Heart left ventricle (tissue), 16 donors: ENCODE results near the gene UACA. TPM values are rescaled to one million over a fixed set of nuclear protein-coding genes. Genes with fewer than 3 reads are reported as not detected.

ENCODE experiments used
- ATAC-seq, 4 donors: fragments of 200-7000 bp; cut with Tn5 transposase; one replicate each; pipeline ENCODE4 v1.9.1; 2020 to 2022; ENCODE audit warnings: moderate library complexity in 4 of 4, mild to moderate bottlenecking in 3 of 4, moderate number of reproducible peaks in 1 of 4
- DNase-seq, 5 donors: peaks; one replicate each; pipeline ENCODE4 v3.0.0-alpha.2; 2020
- H3K27ac ChIP-seq, 12 donors: fragments of 200-600 bp; sonication (generic) in 4 of 12; one replicate each; pipeline versions ENCODE4 v1.5.0 to v1.8.0; 2016 to 2022; ENCODE audit warnings: mild to moderate bottlenecking in 2 of 12
- H3K27me3 ChIP-seq, 9 donors: fragments of 200-600 bp; sonication (generic) in 2 of 9; one replicate each; pipeline versions ENCODE4 v1.5.1 to v1.8.0; 2016 to 2022; ENCODE audit warnings: mild to moderate bottlenecking in 3 of 9
- H3K36me3 ChIP-seq, 9 donors: fragments of 200-600 bp; sonication (generic) in 2 of 9; one replicate each; pipeline versions ENCODE4 v1.5.0 to v1.8.0; 2018 to 2022; ENCODE audit warnings: mild to moderate bottlenecking in 2 of 9
- H3K4me1 ChIP-seq, 12 donors: fragments of 200-600 bp; sonication (generic) in 4 of 12; one replicate each; pipeline versions ENCODE4 v1.5.0 to v1.8.0; 2016 to 2022; ENCODE audit warnings: mild to moderate bottlenecking in 3 of 12
- H3K4me3 ChIP-seq, 12 donors: fragments of 200-600 bp; sonication (generic) in 4 of 12; one replicate each; pipeline versions ENCODE4 v1.5.0 to v1.8.0; 2017 to 2022; ENCODE audit warnings: mild to moderate bottlenecking in 9 of 12, moderate library complexity in 4 of 12
- H3K9me3 ChIP-seq, 12 donors: fragments of 200-600 bp; sonication (generic) in 4 of 12; one replicate each; pipeline versions ENCODE4 v1.5.0 to v1.8.0; 2016 to 2022; ENCODE audit warnings: mild to moderate bottlenecking in 1 of 12
- POLR2A ChIP-seq, 2 donors: fragments of 450-650 bp; IDR thresholded peaks; one replicate each; pipeline ENCODE4 v1.6.1; 2017; ENCODE audit warnings: antibody characterized with exemption in 2 of 2, mild to moderate bottlenecking in 2 of 2, moderate library complexity in 2 of 2
- WGBS, 4 donors: extraction: QIAGEN DNeasy Blood & Tissue Kit in 2 of 4; methylation state at CpG; one replicate each; pipeline versions ENCODE4 v1.1.5 to v1.1.7; 2013 to 2018; 5-methylcytosine and 5-hydroxymethylcytosine counted together
- intact Hi-C, 10 donors: fragments of 100-400 bp; cut with DNase I; formaldehyde crosslinking; loops; one replicate each; pipeline versions ENCODE4 v1.11.1 to v1.14.2; 2022
- polyA plus RNA-seq, 2 donors: library from polyadenylated mRNA; stranded (reverse); fragments of 200-250 nt; gene quantifications; one replicate each; pipeline ENCODE4 v1.2.3, GENCODE V29; 2013
- total RNA-seq, 9 donors: library from RNA; depleted of rRNA in 2 of 9; stranded (reverse); fragments of >200 nt in 2 of 9; fragmentation: NEBNext Ultra II Directional in 3 of 9; extraction: Animal tissue kit (Norgen Biotek cat#: 25700) in 3 of 9; gene quantifications; one replicate each; pipeline versions ENCODE4 v1.1.0 to v1.2.4, GENCODE V29; 2016 to 2023
- TF ChIP-seq, protein P1 (sequence below), 12 donors: fragments of 200-600 bp; sonication (generic) in 4 of 12; IDR thresholded peaks; one replicate each; pipeline versions ENCODE4 v1.5.0 to v1.8.0; 2018 to 2022; ENCODE audit warnings: antibody characterized with exemption in 12 of 12, mild to moderate bottlenecking in 5 of 12
- donor health status: ischemic (EF 13 %, LVEDD 7.1; RV severe dilation, severe dysfunction).
- donor health status: healthy with polysubstance abuse.
- donor health status: DM: no; HTN: yes; CAD: no.
- donor health status: DM: no; HTN: no; CAD: no.
- donor health status: ischemic (EF 25% LVEDD 6.9; RV normal size, moderate dysfunction).
- donor health status: ischemic (EF 25% LVEDD 5.7; RV mildly dilated, moderate dysfunction).
- donor health status: healthy.
- donor health status: DM: yes; HTN: yes; CAD: no.
- donor health status: ischemic (EF 35%, LVEDD 5.7; RV mildly dilated, moderate dysfunction).
- donor health status: nonischemic (EF 11% LVEDD 7.7; RV severe dilation, severe dysfunction).
- donor health status: DM: yes; HTN: yes; CAD: no.
- donor health status: PGD.
- donor health status: ischemic (EF 29% LVEDD 5.4; RV normal size, mild dysfunction).
- donor health status: nonischemic (EF 23%, LVEDD 6.1; RV moderate dilation, normal function).

The UACA gene
- total and polyA plus RNA-seq, 11 donors, result 10.7 to 57.1 (median 49.0) TPM

DNA sequence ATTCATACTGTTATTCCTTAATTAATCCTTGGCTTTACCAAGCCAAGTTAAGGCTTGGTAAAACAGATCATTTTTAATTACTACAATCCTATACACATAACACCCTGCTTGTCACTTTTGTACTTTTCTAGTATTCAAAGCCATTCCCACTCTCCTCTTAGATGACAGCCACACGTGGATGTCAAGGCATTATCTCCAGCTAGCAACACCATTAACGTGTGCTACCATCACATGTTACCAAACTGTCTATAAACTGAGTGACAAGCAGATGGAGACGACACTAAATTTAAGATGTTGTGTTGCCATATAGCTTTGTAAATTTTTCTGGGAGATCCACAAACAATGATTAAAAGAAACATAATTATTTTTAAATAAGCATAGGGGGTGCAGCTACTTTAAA is 103.7 kb downstream of the UACA start:
- H3K4me3 ChIP-seq, result no peak overlapping the region
- no peaks in the 10 kb centered on the region for H3K9me3 ChIP-seq
- H3K4me1 ChIP-seq, result peaks cover 0 to 4% (median 0%) of the 10 kb centered on the region in 12 donors
- TF ChIP-seq, protein P1, sequence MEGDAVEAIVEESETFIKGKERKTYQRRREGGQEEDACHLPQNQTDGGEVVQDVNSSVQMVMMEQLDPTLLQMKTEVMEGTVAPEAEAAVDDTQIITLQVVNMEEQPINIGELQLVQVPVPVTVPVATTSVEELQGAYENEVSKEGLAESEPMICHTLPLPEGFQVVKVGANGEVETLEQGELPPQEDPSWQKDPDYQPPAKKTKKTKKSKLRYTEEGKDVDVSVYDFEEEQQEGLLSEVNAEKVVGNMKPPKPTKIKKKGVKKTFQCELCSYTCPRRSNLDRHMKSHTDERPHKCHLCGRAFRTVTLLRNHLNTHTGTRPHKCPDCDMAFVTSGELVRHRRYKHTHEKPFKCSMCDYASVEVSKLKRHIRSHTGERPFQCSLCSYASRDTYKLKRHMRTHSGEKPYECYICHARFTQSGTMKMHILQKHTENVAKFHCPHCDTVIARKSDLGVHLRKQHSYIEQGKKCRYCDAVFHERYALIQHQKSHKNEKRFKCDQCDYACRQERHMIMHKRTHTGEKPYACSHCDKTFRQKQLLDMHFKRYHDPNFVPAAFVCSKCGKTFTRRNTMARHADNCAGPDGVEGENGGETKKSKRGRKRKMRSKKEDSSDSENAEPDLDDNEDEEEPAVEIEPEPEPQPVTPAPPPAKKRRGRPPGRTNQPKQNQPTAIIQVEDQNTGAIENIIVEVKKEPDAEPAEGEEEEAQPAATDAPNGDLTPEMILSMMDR (IDR thresholded peaks at IDR 0.05), result no peak
- TF ChIP-seq POLR2A (IDR thresholded peaks at IDR 0.05), result no peak
- 74 to 84% (median 77%) methylated on average over 3 of the region's 3 CpGs for WGBS, 4 donors
- no peak for ATAC-seq
- no peaks in the 10 kb centered on the region for H3K27me3 ChIP-seq
- intact Hi-C loops, result no loop called here
- no peak overlapping the region for H3K27ac ChIP-seq
- no peak for DNase-seq
- peaks cover 0 to 86% (median 44%) of the 10 kb centered on the region in 9 donors for H3K36me3 ChIP-seq

DNA sequence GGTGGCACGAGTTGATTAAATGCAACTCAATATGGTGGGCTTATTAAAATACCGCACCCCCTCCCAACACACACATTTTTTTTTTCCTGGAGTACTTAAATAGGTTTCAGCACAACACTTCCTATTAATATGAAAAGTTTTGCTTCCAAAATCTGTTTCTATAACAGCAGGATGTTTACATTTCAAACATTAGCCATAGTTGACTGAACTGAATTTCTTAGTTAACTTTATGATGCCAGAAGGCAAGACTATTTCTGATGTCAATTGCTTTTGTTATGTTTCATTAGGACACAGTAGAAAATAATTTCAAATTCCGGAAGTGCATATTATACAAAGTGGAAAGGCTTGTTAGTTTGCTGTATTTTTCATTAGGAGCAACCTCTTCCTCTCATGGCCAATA is 104.7 kb downstream of the UACA start:
- ATAC-seq (no peak), DNase-seq (no peak)
- intact Hi-C loops, result no loop called here
- 88 to 96% (median 92%) methylated on average over 3 of the region's 3 CpGs for WGBS, 4 donors
- no peak overlapping the region for H3K27ac ChIP-seq
- H3K4me3 ChIP-seq, result no peak overlapping the region
- H3K9me3 ChIP-seq, result no peaks in the 10 kb centered on the region
- H3K36me3 ChIP-seq, result peaks cover 0 to 86% (median 43%) of the 10 kb centered on the region in 9 donors
- no peaks in the 10 kb centered on the region for H3K27me3 ChIP-seq
- TF ChIP-seq, protein P1 (IDR thresholded peaks at IDR 0.05), result no peak
- peaks cover 0 to 3% (median 0%) of the 10 kb centered on the region in 12 donors for H3K4me1 ChIP-seq

DNA sequence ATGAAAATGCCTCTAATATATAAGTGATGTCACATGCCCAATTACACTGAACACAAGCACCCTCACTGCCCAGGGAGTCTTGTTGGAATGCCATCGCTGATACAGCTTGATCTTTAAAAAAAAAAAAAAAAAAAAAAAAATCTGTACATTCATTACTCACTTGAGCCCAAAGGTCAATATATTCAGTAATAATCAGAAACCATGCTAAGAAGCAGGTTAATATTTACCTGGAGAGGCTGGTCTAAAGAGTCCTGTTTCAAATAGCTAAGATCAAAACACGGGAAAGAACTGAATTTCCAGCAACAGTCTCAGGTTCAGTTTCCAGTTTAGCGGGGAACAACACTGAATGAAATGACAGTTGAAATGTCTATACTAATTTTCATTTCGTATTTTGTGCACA is 109.9 kb downstream of the UACA start:
- TF ChIP-seq, protein P1 (IDR thresholded peaks at IDR 0.05), result no peak
- TF ChIP-seq POLR2A (IDR thresholded peaks at IDR 0.05), result no peak
- Histone ChIP-seq H3K27me3 (no peaks in the 10 kb centered on the region), H3K27ac (no peak overlapping the region), H3K4me1 (peaks cover 0 to 4% (median 0%) of the 10 kb centered on the region in 12 donors), H3K4me3 (no peak overlapping the region), H3K9me3 (no peaks in the 10 kb centered on the region), H3K36me3 (peaks cover 0 to 71% (median 43%) of the 10 kb centered on the region in 9 donors)
- WGBS, 4 donors, result 93 to 97% (median 95%) methylated on average over 4 of the region's 4 CpGs
- ATAC-seq (no peak), DNase-seq (no peak)
- intact Hi-C loops, result no loop called here

DNA sequence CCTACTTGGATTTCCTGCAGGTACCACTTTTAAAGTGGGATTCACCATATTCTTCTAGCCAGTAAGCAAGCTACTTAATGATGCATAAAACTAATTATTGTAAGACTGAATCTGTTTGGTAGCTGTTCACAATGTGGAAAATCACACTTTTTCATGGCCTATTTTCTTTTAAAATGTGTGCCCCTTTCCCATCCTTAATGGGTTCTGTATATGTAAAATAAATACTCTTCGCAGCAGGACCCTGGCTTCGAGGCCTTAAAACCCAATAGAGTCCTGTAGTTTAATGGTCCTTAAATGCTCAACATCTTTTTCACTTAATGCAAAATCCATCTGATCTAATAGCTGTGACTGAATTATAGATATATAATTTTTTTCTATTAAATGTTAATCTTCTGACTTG is 111.0 kb downstream of the UACA start:
- Histone ChIP-seq H3K27me3 (no peaks in the 10 kb centered on the region), H3K4me1 (peaks cover 0 to 4% (median 0%) of the 10 kb centered on the region in 12 donors), H3K36me3 (peaks cover 0 to 60% (median 35%) of the 10 kb centered on the region in 9 donors), H3K4me3 (no peak overlapping the region), H3K27ac (no peak overlapping the region), H3K9me3 (no peaks in the 10 kb centered on the region)
- intact Hi-C loops, result no loop called here
- TF ChIP-seq POLR2A (IDR thresholded peaks at IDR 0.05), result no peak
- TF ChIP-seq, protein P1 (IDR thresholded peaks at IDR 0.05), result no peak
- 97 to 99% (median 98%) methylated on average over 2 of the region's 2 CpGs for WGBS, 4 donors
- DNase-seq (no peak), ATAC-seq (no peak)
